Spleen (tissue), 7 donors: ENCODE data around the gene SLC8A1.

ENCODE experiments used
- POLR2A ChIP-seq, 3 donors: fragments of 450-650 bp; IDR thresholded peaks; one replicate each; pipeline ENCODE4 v1.5.1; 2017; ENCODE audit warnings: antibody characterized with exemption in 3 of 3, mild to moderate bottlenecking in 1 of 3
- POLR2AphosphoS5 ChIP-seq, 3 donors: sonication (generic); formaldehyde crosslinking; IDR thresholded peaks; one replicate each; pipeline ENCODE4 v1.5.1; 2017; ENCODE audit warnings: antibody characterized with exemption in 3 of 3
- TF ChIP-seq, protein P1 (sequence below), 11 experiments: fragments of 200-600 bp in 7 of 11; fragments of 450-650 bp in 4 of 11; sonication (generic) in 4 of 11; IDR thresholded peaks in 8 of 11; conservative IDR thresholded peaks in 3 of 11; 1 replicate in 7 of 11; 2 replicates in 4 of 11; pipeline versions ENCODE4 v1.4.0 to v1.8.0; 2016 to 2021; ENCODE audit warnings: antibody characterized with exemption in 11 of 11, inconsistent platforms in 4 of 11, mild to moderate bottlenecking in 1 of 11
- donor health status: DM: no; HTN: no; CAD: no; lungs with moderate emphysema.
- donor health status: DM: no; HTN: no; CAD: no.
- donor health status: DM: no; HTN: no; CAD: no.

DNA sequence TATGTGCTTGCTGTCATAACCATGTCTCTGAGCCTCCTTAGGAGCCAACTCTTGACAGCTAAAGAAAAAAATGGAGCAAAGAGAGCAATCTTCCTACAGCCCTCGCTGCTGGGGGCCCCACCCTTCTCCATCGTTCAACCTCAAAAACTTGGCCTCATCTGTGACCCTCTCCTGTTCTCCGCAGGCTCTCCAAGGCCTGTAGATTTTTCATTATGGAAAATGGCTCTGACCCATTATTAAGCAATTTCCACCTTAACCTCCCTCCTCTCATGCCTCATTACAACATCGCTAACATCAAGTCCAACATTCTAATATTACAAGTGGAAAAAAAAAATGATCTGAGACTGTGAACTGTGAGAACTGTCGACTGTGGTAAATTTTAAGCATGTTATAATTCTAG lies 98.7 kb downstream of the SLC8A1 start:
- TF ChIP-seq, protein P1, sequence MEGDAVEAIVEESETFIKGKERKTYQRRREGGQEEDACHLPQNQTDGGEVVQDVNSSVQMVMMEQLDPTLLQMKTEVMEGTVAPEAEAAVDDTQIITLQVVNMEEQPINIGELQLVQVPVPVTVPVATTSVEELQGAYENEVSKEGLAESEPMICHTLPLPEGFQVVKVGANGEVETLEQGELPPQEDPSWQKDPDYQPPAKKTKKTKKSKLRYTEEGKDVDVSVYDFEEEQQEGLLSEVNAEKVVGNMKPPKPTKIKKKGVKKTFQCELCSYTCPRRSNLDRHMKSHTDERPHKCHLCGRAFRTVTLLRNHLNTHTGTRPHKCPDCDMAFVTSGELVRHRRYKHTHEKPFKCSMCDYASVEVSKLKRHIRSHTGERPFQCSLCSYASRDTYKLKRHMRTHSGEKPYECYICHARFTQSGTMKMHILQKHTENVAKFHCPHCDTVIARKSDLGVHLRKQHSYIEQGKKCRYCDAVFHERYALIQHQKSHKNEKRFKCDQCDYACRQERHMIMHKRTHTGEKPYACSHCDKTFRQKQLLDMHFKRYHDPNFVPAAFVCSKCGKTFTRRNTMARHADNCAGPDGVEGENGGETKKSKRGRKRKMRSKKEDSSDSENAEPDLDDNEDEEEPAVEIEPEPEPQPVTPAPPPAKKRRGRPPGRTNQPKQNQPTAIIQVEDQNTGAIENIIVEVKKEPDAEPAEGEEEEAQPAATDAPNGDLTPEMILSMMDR (IDR thresholded peaks at IDR 0.05 in 8 of 11, conservative IDR thresholded peaks at IDR 0.05 in 3 of 11) = no peak
- TF ChIP-seq POLR2A (IDR thresholded peaks at IDR 0.05) (no peak), POLR2AphosphoS5 (IDR thresholded peaks at IDR 0.05) (no peak)
